A549 (cell line): ENCODE data around the gene ADARB2. TPM values are rescaled to one million over a fixed set of nuclear protein-coding genes. Genes with fewer than 3 reads are reported as not detected.

Experiments
- ATAC-seq, 2 experiments: fragments of 200-7000 bp in 1 of 2; fragments of >200 bp in 1 of 2; cut with Nextera tagmentation in 1 of 2; cut with Tn5 transposase in 1 of 2; 3 replicates each; pipeline versions ENCODE4 v1.8.0 to v1.9.1; 2018 to 2020; ENCODE audit warnings: mild to moderate bottlenecking in 1 of 2, moderate library complexity in 1 of 2
- CTCF ChIA-PET: fragments of 300-600 bp; sonication (Branson Sonifier 250); formaldehyde crosslinking; extraction: SDS; loops from one replicate; lab custom pipeline; 2021; ENCODE audit warnings: antibody characterized with exemption, inconsistent platforms; lab: Yijun Ruan, JAX
- POLR2A ChIA-PET: fragments of 350-600 bp; formaldehyde crosslinking; extraction: SDS; loops from one replicate; lab custom pipeline; 2021; ENCODE audit warnings: antibody characterized with exemption, inconsistent platforms; lab: Yijun Ruan, JAX
- DNase-seq, 2 experiments: peaks; one replicate each; pipeline versions ENCODE4 v3.0.0 to v3.0.0-alpha.2; 2011 to 2016; ENCODE audit warnings: low read depth in 1 of 2, low spot score in 1 of 2
- FAIRE-seq: peaks from 2 replicates; lab custom pipeline; 2011; peaks lifted over from hg19 to GRCh38; lab: Jason Lieb, UNC
- H3K27ac ChIP-seq, 2 experiments: fragments of >200 bp; sonication (Bioruptor Twin); formaldehyde crosslinking; 3 replicates each; pipeline ENCODE4 v1.5.1; 2016 to 2017
- H3K4me1 ChIP-seq: fragments of >200 bp; sonication (Bioruptor Twin); formaldehyde crosslinking; 3 replicates; pipeline ENCODE4 v1.6.1; 2016
- H3K4me2 ChIP-seq: fragments of >200 bp; sonication (Bioruptor Twin); formaldehyde crosslinking; 3 replicates; pipeline ENCODE4 v1.6.1; 2016
- H3K4me3 ChIP-seq: fragments of >200 bp; sonication (Bioruptor Twin); formaldehyde crosslinking; 3 replicates; pipeline ENCODE4 v1.5.1; 2016
- H3K9me3 ChIP-seq: fragments of >200 bp; sonication (Bioruptor Twin); formaldehyde crosslinking; 3 replicates; pipeline ENCODE4 v1.6.1; 2016
- ATOH8 ChIP-seq: fragments of 250-450 bp; sonication (Bioruptor Pico); IDR thresholded peaks from 2 replicates; pipeline ENCODE4 v1.5.0; 2020; ENCODE audit warnings: low read depth, mild to moderate bottlenecking, moderate library complexity
- CBX8 ChIP-seq: fragments of 200-600 bp; sonication (generic); IDR thresholded peaks from 2 replicates; pipeline ENCODE4 v1.6.1; 2016
- CHD4 ChIP-seq: fragments of 200-600 bp; sonication (generic); IDR thresholded peaks from 2 replicates; pipeline ENCODE4 v1.6.1; 2016; ENCODE audit warnings: antibody characterized with exemption, mild to moderate bottlenecking, borderline replicate concordance
- CTCF ChIP-seq: fragments of >200 bp; sonication (Bioruptor Twin); formaldehyde crosslinking; IDR thresholded peaks from 3 replicates; pipeline ENCODE4 v1.5.1; 2016
- E2F6 ChIP-seq: IDR thresholded peaks from 2 replicates; pipeline ENCODE4 v1.6.1; 2012; ENCODE audit warnings: low read depth, borderline replicate concordance
- FOXS1 ChIP-seq: fragments of 250-450 bp; sonication (Bioruptor Pico); IDR thresholded peaks from 2 replicates; pipeline ENCODE4 v1.5.0; 2020; ENCODE audit warnings: mild to moderate bottlenecking, moderate library complexity
- HDAC2 ChIP-seq: fragments of 200-600 bp; sonication (generic); IDR thresholded peaks from 2 replicates; pipeline ENCODE4 v1.6.1; 2016
- HMGXB4 ChIP-seq: fragments of 250-450 bp; sonication (Bioruptor Pico); IDR thresholded peaks from 2 replicates; pipeline ENCODE4 v1.5.0; 2021; ENCODE audit warnings: mild to moderate bottlenecking, moderate library complexity, borderline replicate concordance
- JUN ChIP-seq, 2 experiments: fragments of >200 bp; sonication (Bioruptor Twin); formaldehyde crosslinking; IDR thresholded peaks; 2 replicates in 1 of 2; 3 replicates in 1 of 2; pipeline ENCODE4 v1.6.1; 2016 to 2017
- MAX ChIP-seq: IDR thresholded peaks from 2 replicates; pipeline ENCODE4 v1.6.1; 2012
- NR3C1 ChIP-seq: fragments of >200 bp; sonication (Bioruptor Twin); formaldehyde crosslinking; IDR thresholded peaks from 3 replicates; pipeline ENCODE4 v1.6.1; 2017
- PHF8 ChIP-seq: fragments of 200-600 bp; sonication (generic); IDR thresholded peaks from 2 replicates; pipeline ENCODE4 v1.6.1; 2016; ENCODE audit warnings: low read depth, mild to moderate bottlenecking, antibody characterized with exemption, moderate library complexity, borderline replicate concordance
- POLR2A ChIP-seq: IDR thresholded peaks from 2 replicates; pipeline ENCODE4 v1.6.1; 2012; ENCODE audit warnings: mild to moderate bottlenecking, low read length
- POLR2AphosphoS2 ChIP-seq: conservative IDR thresholded peaks from 2 replicates; pipeline ENCODE4 v1.6.1; 2012; ENCODE audit warnings: low read length, improper control_type of control experiment, inconsistent platforms
- RAD21 ChIP-seq, 2 experiments: fragments of >200 bp in 1 of 2; sonication (Bioruptor Twin) in 1 of 2; formaldehyde crosslinking in 1 of 2; IDR thresholded peaks in 1 of 2; conservative IDR thresholded peaks in 1 of 2; 2 replicates in 1 of 2; 3 replicates in 1 of 2; pipeline ENCODE4 v1.6.1; 2012 to 2018; ENCODE audit warnings: inconsistent platforms in 1 of 2
- RCOR1 ChIP-seq: fragments of 150-350 bp; IDR thresholded peaks from 2 replicates; pipeline ENCODE4 v1.6.1; 2014; ENCODE audit warnings: antibody characterized with exemption, low read length, low read depth
- RNF2 ChIP-seq: fragments of 200-600 bp; sonication (generic); IDR thresholded peaks from 2 replicates; pipeline ENCODE4 v1.6.1; 2016; ENCODE audit warnings: low read depth, mild to moderate bottlenecking, antibody characterized with exemption, moderate library complexity, borderline replicate concordance
- TP53 ChIP-seq: fragments of 250-450 bp; sonication (Bioruptor Pico); IDR thresholded peaks from 2 replicates; pipeline ENCODE4 v1.5.0; 2021; ENCODE audit warnings: mild to moderate bottlenecking, moderate library complexity
- ZC3H11A ChIP-seq: fragments of 450-650 bp; IDR thresholded peaks from 2 replicates; pipeline ENCODE4 v1.6.1; 2014; ENCODE audit warnings: antibody characterized with exemption, mild to moderate bottlenecking
- WGBS: methylation state at CpG from one replicate; pipeline ENCODE4 v1.1.6; 2017; ENCODE audit errors: missing lambda C conversion rate; 5-methylcytosine and 5-hydroxymethylcytosine counted together
- polyA plus RNA-seq, 4 experiments: library from polyadenylated mRNA; depleted of rRNA in 3 of 4; stranded (reverse); fragments of >200 nt; fragmentation: RNase III in 1 of 4; extraction: RNeasy Plus Mini Kit Qiagen cat#74134 plus additional on column Dnase treatment in 1 of 4; gene quantifications; 2 replicates in 3 of 4; 3 replicates in 1 of 4; pipeline ENCODE4 v1.2.3, GENCODE V29; 2011 to 2017

ADARB2 gene
- polyA plus RNA-seq, 2 of the 4 experiments (the other 2 are of a cell fraction) = not detected

GRCh38 chr10:1486841-1487687, 250.3 kb downstream of the ADARB2 start:
- ATAC-seq = no peak
- Histone ChIP-seq H3K4me1 (no peaks in the 10 kb centered on the region), H3K4me3 (no peak overlapping the region), H3K4me2 (no peak overlapping the region), H3K9me3 (no peaks in the 10 kb centered on the region), H3K27ac (no peak overlapping the region)
- 29% methylated on average over 9 of the region's 14 CpGs for WGBS
- CTCF ChIA-PET = interaction anchor here (1.3 kb wide), 1 partner anchor 8 kb away, joined by 3 read pairs; no protein-coding TSS in a partner anchor
- DNase-seq = no peak
- POLR2A ChIA-PET = no interaction called here
- FAIRE-seq = no peak
- TF ChIP-seq NR3C1 (no peak), ATOH8 (CRISPR knock-in tag) (no peak), CBX8 (no peak), POLR2AphosphoS2 (no peak), MAX (no peak)

- Histone ChIP-seq H3K27ac (no peak overlapping the region), H3K4me1 (no peaks in the 10 kb centered on the region), H3K9me3 (no peaks in the 10 kb centered on the region), H3K4me3 (no peak overlapping the region), H3K4me2 (no peak overlapping the region)
- ChIA-PET POLR2A (no interaction called here), CTCF (no interaction called here)
- TF ChIP-seq HDAC2 (no peak), CTCF (no peak), JUN (IDR thresholded peaks at IDR 0.05) (no peak), MAX (no peak), NR3C1 (no peak), RNF2 (no peak), RCOR1 (no peak), ZC3H11A (no peak), HMGXB4 (no peak), CHD4 (no peak)
- 53% methylated on average over 12 of the region's 12 CpGs for WGBS
- FAIRE-seq = no peak
- no peak for DNase-seq
- ATAC-seq = no peak
Measured at GRCh38 chr10:1485357-1485756, 252.0 kb downstream of the ADARB2 start.

GRCh38 chr10:1483826-1484225, 253.5 kb downstream of the ADARB2 start:
- no peaks in the 10 kb centered on the region for H3K4me1 ChIP-seq
- H3K27ac ChIP-seq = no peak overlapping the region
- TF ChIP-seq TP53 (CRISPR knock-in tag) = no peak
- no peak for TF ChIP-seq FOXS1 (CRISPR knock-in tag)
- TF ChIP-seq RAD21 (conservative IDR thresholded peaks at IDR 0.05 in 1 of 2, IDR thresholded peaks at IDR 0.05 in 1 of 2) = no peak
- TF ChIP-seq RCOR1 = no peak
- no peak for TF ChIP-seq POLR2A
- TF ChIP-seq CTCF = no peak
- no peak for TF ChIP-seq E2F6
- TF ChIP-seq PHF8 = no peak
- ChIA-PET POLR2A (no interaction called here), CTCF (no interaction called here)
- no peak overlapping the region for H3K4me3 ChIP-seq
- FAIRE-seq (no peak), DNase-seq (no peak), ATAC-seq (no peak)
- H3K9me3 ChIP-seq = no peaks in the 10 kb centered on the region
- WGBS = 28% methylated on average over 7 of the region's 7 CpGs
- H3K4me2 ChIP-seq = no peak overlapping the region
